NK-92 (cell line): ENCODE measurements around the gene SYNRG.

Experiments
- DNase-seq: peaks from one replicate; lab custom pipeline; 2025; ENCODE audit not compliant: unreplicated experiment; lab: John Stamatoyannopoulos, UW

The SYNRG gene

DNA sequence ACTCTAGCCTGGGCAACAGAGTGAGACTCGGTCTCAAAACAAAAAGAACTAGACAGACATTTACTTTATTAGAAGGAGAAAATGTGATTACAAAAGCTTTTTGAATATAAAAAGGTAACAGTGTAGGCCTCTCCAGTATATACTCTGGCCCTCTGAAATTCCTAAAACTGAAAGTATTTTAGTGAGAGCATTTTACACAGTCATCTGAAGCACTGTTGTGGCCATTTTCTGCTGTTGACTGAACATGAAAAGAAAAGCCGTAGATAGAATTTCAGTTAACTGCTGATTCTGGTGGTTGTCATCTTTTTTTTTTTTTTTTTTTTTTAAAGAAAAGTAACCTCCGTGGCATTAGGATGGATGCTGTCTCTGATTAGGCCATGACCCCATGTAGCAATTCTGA, 103.9 kb downstream of the SYNRG start:
- DNase-seq: no peak

DNA sequence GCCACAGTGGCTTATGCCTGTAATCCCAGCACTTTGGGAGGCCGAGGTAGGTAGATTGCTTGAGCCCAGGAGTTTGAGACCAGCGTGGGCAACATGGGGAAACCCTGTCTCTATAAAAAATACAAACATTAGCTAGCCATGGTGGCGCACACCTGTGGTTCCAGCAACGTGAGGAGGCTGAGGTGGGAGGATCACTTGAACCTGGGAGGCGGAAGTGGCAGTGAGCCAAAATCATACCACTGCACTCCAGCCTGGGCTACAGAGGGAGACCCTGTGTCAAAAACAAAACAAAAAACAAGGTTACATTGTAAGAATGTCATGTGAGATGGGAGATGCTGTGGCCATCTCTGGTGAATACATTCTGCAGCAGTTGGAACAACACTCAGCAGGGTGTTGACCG, 106.1 kb downstream of the SYNRG start:
- no peak for DNase-seq

DNA sequence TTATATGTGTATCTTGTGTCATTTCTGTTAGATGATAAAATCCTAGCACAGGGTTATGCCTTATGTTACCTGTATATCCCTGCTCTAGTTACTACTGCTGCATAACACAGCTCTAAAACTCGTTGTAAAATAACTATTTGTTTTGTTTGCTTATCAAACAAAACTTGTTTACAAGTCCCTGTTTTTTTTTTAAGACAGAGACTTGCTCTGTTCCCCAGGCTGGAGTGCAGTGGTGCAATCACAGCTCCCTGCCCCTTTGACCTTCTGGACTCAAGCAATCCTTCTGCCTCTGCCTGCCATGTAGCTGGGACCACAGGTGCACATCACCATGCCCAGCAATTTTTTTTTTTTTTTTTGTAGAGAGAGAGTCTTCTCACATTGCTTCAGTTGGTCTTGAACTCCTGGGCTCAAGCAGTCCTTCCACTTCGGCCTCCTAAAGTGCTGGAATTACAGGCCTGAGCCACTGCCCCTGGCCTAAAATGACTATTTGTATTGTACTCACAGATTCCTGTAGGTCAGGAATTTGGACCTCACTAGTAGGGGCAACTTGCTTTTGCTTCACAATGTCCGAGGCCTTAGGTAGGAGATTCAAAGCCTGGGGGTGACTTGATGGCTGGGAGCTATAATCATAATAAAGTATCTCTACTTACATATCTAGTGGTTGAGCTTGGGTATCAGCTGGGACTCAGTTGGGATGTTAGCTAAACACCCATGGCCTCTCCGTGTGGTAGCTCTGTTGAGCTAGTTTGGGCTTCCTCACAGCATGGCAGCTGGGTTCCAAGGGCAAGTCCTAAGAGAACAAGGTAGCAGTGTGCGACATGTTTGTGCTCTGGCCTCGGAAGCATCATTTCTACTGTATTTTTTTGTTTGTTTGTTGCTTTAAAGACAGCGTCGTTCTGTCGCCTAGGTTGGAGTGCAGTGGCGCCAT, 106.9 kb downstream of the SYNRG start:
- no peak for DNase-seq

DNA sequence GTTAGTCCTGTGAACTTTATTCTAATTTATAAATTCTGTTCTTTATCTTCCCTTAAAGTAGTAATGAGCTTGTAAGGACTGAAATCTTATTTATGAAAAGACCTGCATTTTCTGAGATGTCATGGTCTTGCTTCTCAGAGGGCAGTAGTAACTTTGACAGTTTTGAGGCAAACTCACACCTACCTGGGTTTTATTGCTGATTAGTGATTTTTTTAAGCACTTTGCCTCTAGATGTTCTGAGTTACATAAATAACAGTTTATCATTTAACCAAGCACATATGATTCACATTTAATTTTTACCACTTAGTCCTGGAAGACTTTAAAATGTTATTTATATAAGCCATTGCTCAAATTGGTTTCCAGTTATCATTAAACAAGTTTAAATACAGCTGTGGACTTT, 108.8 kb downstream of the SYNRG start:
- DNase-seq: no peak

DNA sequence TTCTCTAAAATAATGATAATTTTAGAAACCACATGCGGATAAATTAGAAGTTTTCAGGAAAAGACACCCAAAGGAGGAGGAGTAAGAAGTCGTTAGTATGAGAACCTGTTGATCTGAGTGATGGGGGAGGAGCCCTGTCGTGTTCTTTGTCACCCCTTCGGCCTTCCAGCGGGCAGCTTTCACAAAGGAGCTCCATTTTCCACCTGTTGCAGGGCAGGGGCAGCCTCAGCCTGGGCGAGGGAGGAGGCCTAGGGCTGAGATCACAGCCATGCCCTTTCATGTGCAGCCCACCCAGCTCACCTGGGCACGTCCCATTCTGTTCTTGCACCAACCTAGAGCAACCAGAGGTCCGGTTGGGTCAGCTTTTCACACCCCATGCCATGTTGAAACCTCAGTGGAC, 114.2 kb downstream of the SYNRG start:
- no peak for DNase-seq

DNA sequence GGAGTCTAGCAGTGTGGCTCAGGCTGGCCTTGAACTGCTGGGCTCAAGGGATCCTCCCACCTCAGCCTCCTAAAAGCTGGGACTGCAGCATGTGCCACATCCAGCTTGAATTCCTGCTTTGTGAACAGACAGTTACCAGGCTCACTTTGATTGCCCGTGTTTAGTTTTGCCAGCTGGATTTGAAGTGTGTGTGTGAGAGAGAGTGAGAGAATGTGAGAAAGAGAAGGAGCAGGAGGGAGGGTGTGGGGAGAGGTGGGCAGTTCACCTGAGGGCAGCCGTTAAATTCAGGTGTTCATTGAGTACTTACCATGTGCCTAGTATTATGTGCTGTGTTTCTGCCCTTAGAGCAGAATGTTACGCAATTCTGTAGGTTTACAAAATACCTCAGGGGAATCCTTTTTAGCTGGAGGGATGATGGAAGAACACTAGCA, 114.8 kb downstream of the SYNRG start:
- DNase-seq: no peak

DNA sequence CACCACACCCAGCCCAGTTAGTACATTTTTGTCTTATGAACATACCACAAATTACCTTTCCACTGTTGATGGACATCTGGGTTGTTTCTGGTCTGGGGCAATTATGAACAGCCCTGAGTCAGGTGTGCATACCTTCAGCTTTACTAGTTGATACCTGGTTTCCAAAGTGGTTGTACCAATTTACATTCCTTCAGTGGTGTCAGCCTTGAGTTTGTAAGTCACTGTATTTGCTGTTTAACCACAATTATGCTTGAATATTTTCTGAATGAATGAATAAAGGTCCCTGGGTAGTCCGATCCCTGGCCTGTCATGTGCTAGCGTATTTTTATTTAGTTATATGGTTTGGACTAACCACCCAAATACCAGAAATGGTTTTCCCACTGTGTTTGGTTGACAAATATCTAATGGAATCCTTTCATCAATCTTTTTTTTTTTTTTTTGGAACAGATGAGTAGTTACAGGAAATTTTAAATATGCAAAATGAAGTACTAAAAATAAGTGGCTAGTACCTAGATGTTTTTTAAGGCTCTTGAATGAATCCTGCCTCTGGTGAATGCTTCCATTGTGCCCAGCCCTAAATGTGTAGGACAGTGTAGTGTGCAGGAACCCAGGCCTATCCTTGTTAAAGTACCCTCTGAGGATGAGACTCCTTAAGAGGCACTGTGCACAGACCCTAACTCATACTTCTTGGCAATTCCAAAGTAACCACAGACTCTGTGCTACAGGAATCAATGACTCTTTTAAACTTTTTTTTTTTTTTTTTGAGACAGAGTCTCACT, 115.8 kb downstream of the SYNRG start:
- no peak for DNase-seq

DNA sequence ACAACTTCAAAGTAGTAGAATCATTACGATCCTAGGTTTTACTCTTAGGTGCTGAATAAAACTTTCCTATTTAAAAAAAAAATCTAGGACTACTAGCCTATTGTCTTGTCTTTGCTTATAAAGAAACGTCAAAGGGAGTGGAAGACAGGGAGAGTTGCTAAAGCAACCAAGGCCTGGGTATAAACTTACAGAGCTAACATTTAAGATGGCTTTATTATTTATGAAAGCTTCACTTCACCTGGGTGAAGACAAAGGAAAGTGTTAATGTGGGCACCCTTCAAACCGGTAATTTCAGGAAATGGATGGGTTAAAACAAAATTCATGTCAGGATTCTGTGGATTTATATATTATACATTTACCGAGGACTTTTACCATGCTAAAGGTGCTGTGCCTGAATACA, 117.1 kb downstream of the SYNRG start:
- no peak for DNase-seq

DNA sequence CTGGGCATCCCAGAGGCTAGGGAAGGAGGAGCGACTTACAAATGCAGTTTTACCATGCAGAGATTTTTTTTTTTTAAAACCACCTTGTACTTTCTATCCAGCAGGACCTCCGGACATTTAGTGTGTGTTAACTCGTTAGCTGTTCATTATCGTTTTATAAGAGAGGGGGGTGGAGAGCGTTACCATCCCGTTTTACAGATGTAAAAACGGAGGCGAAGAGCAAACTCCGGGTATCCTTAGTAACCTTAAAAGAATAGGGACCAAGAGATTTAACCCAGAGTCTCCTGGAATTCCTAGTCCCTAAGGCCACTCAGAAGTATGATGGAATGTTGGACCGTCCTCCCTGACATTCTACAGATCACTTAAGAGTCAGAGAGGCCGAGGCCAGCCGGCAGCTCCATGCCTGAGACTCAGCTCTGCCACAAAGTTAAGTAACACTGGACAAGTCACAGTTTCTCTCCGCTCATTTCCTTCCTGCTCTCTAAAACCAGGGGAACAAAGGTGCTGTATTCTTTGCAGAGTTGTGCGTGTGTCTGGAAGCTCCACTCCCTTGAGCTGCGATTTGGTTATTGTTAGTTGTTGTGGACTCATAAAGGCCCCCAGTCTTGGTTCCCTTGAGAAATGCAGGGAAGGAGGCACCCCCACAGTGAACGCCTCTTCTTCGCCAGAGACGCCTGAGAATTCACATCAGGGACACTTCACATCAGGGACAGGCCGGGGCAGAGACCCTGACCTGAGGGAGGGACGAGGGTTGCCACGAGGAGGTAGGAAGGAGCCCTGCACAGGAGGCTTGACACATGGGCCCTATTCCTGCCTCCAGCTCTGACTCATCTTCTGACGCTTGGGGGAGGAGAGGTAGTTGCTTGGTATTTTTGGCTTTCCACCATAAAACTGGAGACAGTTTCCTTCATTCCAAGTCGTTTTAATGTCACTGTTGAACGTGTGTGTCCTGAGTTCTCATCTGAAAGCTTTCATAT, 118.3 kb downstream of the SYNRG start:
- no peak for DNase-seq

DNA sequence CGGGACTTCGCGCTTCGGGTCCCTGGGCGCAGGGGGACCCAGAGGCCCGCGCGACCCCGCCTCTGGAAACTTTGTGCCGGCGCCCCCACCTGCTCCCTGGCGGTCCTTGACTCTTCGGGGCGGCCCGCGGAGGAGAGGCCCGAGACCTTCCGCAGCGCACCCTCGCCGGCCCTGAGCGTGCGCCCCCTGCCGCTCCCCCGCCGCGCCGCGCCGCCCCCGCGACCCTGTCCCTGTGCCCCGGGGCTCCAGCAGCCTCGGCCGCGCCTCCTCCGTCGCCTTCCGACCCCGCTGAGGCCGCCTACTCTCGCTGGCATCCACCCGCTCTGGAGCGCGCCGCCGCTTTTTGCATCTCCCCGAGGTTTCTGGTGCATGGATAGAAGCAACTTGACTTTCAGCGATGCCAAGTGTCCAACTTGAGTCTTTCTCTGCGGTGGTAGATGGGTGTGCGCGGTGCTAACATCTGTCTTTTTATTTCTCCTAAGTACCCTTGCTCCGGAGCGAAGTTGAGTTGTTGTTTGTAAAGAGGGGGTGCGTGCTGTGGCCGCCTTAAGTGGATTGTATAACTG, 119.1 kb downstream of the SYNRG start:
- no peak for DNase-seq

DNA sequence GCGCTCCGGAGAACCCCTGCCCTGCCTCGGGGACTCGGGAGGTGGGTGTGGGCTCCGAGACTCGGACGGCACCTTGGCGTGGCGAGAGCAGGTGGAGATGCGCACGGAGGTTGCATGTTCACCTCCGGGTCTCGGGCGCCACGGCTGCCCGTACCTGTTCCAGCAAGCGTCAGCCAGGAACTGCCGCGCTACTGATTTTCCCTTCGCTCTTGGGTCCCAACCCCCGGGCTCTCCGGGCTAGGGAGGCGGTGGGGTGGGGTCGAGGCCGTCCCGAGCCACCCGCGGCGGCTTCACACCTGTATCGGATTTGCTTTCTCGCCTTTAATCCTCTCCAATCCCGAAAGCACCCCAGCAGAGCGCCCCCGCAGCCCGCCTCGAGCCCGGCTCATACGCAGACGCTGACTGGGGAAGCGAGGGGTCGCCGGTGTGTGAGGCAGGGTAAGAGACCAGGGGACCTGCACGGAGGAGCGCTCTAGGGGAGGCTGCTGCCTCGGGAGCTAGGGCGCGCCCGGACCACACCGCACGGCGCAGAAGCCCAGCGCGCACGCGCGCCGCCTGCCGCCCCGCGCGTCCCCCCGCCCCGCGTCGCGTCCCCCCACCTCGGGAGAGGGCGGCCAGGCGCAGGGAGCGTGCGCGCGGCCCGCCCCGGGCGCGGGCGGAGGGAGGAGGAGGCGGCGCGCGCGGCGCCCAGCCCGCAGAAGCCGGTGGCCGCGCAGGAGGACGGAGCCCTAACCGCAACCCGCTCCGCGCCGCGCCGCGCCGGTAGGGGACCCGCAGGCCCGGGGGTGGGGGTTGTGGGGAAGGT, 119.8 kb downstream of the SYNRG start, which contains the start of gene DUSP14:
Gene DUSP14, plus strand, starts transcription at position 695 of the 805 bp plus-strand sequence. CDS start 22,382 bp downstream, outside the sequence.
- DNase-seq: no peak

DNA sequence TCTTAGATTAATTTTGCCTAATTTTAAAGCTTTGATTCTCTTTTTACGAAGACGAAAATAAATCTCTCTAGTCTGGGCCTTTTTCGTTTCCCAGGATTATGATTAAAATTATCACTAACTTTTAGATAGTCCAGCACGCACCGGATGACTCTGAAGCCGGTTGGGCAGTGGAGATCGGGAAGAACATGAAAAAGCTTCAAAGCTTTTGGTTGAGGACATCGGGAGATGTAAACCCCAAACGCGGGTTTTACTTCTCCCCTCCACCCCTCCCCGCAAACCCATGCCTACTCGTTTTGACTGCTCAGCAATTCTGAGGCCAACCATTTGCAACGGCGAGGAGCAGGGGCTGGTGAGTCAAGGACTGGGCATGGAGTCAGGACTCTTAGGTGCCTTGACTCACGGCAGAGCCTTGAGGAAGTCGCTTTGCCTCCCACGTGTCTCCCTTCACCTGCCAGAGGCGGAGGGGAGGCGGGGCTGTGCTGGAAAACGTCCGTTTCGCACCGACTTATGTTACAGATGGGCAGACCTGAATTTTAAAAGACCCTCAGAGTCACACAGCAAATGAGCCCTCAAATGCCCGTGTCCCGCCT, 120.5 kb downstream of the SYNRG start:
- no peak for DNase-seq

DNA sequence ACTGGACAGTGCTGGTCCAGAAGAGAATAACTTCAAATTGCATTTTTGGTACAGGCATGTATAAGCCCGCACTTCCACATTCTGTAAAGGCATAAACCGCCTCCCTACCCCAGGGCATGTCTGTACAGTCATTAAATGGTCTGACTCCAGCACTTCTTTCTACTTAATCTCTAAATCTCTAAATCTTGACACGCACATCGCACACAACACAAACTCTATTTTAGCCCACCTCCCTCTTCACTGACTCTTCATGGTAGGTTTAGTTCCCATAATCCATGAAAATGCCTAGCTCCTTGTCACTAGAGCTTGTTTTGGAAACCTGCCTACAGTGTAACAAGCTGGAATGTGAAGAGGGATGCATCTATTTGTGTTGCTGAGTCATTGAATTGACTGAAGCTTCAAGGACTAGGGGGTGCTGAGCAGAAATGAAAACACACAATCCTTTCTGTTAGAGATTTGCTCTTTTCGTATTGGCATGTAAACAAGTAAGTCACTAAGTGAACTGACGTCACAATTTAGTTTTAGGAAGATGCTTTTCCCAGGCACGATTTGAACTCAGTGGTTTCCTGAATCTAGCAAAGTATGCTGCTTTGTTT, 121.1 kb downstream of the SYNRG start:
- DNase-seq: no peak

DNA sequence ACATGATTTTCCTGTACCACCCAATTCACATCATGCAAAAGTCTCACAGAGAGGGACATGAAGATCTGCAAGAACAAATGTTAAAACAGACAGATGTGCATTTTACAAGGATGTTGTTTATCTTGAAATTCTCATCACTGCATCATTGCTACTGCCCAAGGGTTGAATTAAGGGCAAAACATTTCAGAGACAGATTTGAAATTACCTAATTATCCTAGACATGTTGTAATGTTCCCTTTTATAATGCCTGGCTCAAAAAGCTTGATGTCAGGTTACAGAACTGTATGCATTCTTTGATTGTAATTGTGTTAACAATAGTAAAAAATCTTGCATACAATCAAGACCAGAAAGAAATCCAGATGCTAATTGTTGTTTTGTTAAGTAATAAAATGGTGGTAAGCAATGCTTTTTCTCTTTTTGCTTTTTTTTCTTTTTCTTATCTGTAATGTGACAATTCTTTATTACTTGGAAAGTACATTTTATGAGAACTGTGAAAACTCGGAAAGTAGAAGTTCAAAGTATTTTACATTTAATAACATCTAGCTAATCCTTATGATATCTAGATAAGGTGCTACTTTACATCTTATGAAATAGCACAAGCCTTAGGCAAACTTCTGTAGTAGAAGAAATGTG, 123.2 kb downstream of the SYNRG start:
- no peak for DNase-seq

DNA sequence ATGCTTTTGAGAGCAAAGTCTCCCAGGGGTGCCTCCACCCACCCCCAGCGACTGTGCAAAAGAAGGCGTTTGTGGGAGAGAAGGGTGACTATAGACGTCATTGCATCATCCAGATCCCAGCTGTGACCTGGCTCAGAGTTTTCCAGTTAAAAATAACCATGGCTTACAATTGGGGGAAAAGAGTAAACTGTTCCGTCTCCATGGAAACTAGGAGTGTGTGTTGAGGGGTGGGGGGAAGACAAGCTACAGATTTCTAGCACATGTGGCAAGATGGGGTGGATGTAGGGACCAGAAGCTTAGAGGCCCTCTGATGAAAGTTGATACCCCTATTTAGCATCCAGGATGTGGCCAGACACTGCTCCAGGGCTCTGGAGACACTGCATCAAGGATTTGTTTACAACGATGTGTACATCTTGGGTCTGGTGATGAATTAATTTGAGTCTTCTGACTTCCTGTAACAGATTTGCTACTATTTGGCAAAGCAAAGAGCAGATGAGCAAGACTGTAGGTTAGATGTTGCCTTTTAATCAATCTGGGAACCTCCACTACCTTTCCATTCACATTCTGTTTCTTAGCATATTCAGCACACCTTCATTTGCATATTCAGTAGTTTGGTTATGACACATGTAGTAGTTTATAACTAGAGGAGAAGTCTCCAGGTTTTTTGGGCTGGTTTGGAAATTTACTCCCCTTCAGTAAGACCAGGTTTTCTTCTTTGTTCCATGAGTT, 125.7 kb downstream of the SYNRG start:
- DNase-seq: no peak

DNA sequence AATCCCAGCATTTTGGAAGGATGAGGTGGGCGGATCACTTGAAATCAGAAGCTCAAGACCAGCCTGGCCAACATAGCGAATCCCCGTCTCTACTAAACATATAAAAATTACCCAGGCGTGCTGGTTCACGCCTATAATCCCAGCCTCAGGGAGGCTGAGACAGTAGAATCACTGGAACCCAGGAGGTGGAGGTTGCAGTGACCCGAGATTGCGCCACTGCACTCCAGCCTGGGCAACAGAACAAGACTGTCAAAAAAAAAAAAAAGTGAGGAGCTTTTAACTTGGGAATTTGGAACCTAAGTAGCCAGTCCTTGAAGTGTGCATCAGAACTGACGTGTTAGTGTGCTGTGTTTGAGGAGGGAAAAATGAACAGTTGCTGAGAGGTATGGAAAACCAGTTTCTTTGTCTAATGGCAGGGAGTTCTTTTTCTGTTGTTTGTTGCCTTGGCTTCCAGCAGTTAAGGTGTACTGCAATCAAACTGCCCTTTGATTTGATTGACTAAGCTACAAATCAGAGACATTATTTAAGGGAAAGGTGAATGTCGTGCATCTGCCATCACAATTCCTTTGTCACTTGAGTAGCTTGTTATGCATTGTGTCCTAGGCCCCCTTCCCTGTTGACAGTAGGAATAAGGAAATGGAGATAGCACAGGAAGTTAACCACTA, 128.1 kb downstream of the SYNRG start:
- DNase-seq: no peak

DNA sequence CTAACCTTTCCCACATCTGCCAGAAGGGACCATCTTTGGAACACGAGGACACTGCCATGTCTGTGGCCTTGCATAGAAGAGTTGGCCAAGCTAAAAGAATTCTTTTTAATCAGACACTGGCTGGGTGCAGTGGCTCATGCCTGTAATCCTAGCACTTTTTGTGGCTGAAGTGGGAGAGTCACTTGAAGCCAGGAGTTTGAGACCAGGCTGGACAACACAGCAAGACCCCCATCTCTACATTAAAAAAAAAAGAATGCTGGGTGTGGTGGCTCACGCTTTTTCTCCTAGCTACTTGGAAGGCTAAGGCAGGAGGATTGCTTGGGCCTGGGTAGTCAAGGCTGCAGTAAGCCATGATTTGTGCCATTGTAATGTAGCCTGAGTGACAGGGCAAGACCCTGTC, 128.8 kb downstream of the SYNRG start:
- no peak for DNase-seq
